ENCODE measurements around the gene FGD1.
"Not testable (repeated sequence)": the region's sequence is repeated elsewhere in the genome, so short reads cannot be mapped to it uniquely, and the experiment has no call there.

The FGD1 gene

GRCh38 chrX:54495814-54496516 lies at the start of gene FGD1:
TSS of gene FGD1 (minus strand) at chrX:54496234. CDS start at chrX:54495432, 802 bp downstream.
- Histone ChIP-seq H3K9ac (ENCODE audit: low read depth, low read length) (peak within 1 kb of the TSS; percentile 83), H3K36me3 (ENCODE audit: insufficient read depth, low read length) (no peaks in the 10 kb centered on the region), H3K9me3 (ENCODE audit: control insufficient read depth, insufficient read depth, low read length) (no peaks in the 10 kb centered on the region), H3K4me1 (ENCODE audit: insufficient read depth, low read length) (peaks cover 42% of the 10 kb centered on the region)

DNA sequence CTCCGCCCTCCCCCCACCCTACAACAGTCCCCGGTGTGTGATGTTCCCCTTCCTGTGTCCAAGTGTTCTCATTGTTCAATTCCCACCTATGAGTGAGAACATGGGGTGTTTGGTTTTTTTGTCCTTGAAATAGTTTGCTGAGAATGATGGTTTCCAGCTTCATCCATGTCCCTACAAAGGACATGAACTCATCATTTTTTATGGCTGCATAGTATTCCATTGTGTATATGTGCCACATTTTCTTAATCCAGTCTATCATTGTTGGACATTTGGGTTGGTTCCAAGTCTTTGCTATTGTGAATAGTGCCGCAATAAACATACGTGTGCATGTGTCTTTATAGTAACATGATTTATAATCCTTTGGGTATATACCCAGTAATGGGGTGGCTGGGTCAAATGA lies 46.2 kb upstream of the FGD1 start:
- H3K36me3 ChIP-seq (ENCODE audit: insufficient read depth, low read length): peaks cover 12% of the 10 kb centered on the region
- H3K4me1 ChIP-seq (ENCODE audit: insufficient read depth, low read length); H3K9ac ChIP-seq (ENCODE audit: low read depth, low read length); H3K9me3 ChIP-seq (ENCODE audit: control insufficient read depth, insufficient read depth, low read length): not testable (repeated sequence)

DNA sequence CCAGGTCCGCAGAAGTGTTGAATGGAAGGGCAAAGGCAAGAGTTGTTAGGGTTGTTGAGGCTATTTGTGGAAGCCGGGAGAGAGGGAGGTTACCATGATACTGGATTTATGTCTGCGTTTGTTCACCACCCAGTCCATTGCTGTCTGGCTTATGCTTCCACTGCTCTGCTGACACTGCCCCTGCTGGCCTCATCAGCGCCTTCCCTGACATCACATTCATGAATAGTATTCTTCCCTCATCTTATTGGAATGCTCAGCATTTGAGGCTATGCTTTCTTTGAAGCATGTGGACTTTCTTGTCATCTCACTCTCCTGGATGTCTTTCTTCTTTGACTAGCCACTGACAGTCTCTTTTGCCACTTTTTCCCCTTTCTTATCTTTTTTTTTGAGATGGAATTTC lies 44.3 kb upstream of the FGD1 start:
- peaks cover 12% of the 10 kb centered on the region for H3K36me3 ChIP-seq (ENCODE audit: insufficient read depth, low read length)
- H3K9ac ChIP-seq (ENCODE audit: low read depth, low read length): no peak overlapping the region
- peaks cover 4% of the 10 kb centered on the region for H3K4me1 ChIP-seq (ENCODE audit: insufficient read depth, low read length)
- no peaks in the 10 kb centered on the region for H3K9me3 ChIP-seq (ENCODE audit: control insufficient read depth, insufficient read depth, low read length)

DNA sequence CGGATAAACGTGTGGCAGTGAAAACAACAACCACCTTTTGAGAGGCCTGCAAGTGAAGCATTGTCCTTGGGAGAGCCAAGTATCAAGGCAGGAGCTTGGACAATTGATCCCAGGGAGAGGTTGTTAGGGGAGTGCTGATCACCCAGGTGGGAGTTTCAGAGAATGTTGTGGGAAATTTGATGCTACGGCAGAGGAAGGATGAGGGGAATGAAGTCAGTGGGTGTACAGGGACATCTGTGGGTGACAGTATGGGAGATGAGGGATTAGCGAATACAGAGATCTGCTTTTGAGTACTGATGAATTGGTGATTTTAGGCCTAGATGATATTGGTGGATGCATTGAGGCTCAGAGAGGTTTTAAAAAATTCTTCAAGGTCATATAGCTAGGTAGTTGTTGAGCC lies 38.2 kb upstream of the FGD1 start:
- H3K4me1 ChIP-seq (ENCODE audit: insufficient read depth, low read length): no peaks in the 10 kb centered on the region
- H3K9me3 ChIP-seq (ENCODE audit: control insufficient read depth, insufficient read depth, low read length): no peaks in the 10 kb centered on the region
- H3K9ac ChIP-seq (ENCODE audit: low read depth, low read length): no peak overlapping the region
- peaks cover 7% of the 10 kb centered on the region; the same call in 1 of the 2 replicates for H3K36me3 ChIP-seq (ENCODE audit: insufficient read depth, low read length)

GRCh38 chrX:54530357-54530900 lies 34.4 kb upstream of the FGD1 start:
- Histone ChIP-seq H3K9me3 (ENCODE audit: control insufficient read depth, insufficient read depth, low read length) (no peaks in the 10 kb centered on the region; the same call in 1 of the 2 replicates), H3K36me3 (ENCODE audit: insufficient read depth, low read length) (peaks cover 7% of the 10 kb centered on the region; the same call in 1 of the 2 replicates), H3K4me1 (ENCODE audit: insufficient read depth, low read length) (peaks cover 5% of the 10 kb centered on the region; the same call in 1 of the 2 replicates), H3K9ac (ENCODE audit: low read depth, low read length) (peak overlapping the region; percentile 85)

DNA sequence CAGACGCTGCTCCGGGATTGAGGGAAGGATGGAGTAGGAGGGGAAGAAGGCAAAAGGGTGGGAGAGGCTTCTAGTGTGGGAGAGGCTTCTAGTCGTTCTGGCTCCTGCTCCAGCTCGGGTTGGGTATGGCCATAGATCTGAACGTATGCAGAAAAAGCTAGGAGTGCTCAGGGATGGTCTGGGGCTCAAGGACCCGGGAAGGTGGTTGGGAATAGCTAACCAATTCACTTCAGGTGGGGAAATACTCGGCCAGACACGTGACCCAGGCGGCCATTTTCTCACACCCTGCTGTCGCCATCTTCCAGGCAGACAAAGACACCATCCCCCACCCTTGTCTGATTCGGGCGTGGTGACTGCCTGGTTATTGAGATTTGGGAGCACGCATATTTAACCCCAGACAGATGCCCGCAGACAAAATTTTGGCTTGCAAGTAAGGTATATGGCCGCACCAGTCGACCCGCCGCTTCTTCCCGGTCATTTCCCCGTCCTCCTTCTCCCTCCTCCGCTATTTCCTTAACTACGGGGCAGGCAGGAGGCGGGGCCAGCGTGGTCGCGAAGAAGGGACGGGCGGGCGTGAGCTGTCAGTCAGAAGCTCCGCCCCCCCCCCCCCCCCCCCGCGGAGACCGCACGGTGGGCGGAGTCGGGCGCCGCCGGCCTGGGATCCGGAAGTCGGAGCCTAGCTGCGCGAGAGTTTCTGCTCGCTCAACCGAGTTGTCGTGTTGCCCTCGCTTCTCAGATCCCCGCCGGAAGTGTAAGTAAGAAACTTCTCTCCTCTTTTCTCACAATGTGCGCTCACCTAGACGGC lies 33.7 kb upstream of the FGD1 start, which contains the start of gene GNL3L:
Gene GNL3L, plus strand, starts transcription at position 668 of the 805 bp plus-strand sequence. CDS start 2,348 bp downstream, outside the sequence.
- Histone ChIP-seq H3K9me3 (ENCODE audit: control insufficient read depth, insufficient read depth, low read length) (no peaks in the 10 kb centered on the region; the same call in 1 of the 2 replicates), H3K36me3 (ENCODE audit: insufficient read depth, low read length) (peaks cover 7% of the 10 kb centered on the region; the same call in 1 of the 2 replicates), H3K4me1 (ENCODE audit: insufficient read depth, low read length) (peaks cover 5% of the 10 kb centered on the region; the same call in 1 of the 2 replicates), H3K9ac (ENCODE audit: low read depth, low read length) (peak within 1 kb of the TSS; percentile 90)

DNA sequence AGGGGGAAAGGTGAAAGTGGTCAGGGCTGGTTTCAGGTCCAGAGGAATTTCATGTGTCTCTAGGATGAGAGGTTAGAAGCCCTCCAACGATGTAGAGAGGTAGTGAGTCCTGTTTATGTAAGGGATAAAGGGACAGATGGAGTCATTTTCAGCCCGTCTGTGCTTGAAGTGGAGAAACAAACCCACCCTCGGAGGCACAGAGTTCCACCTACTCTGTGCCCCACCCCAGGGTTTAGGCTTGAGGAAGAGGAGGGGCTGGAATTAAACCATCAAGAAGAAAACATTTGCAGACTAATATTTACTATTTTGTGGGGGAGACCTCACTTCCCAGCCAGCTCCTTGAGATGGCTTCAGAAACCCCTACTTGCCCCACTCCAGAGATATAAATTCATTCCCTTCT lies 33.1 kb upstream of the FGD1 start:
- no peaks in the 10 kb centered on the region; the same call in 1 of the 2 replicates for H3K9me3 ChIP-seq (ENCODE audit: control insufficient read depth, insufficient read depth, low read length)
- H3K4me1 ChIP-seq (ENCODE audit: insufficient read depth, low read length): peaks cover 5% of the 10 kb centered on the region; the same call in 1 of the 2 replicates
- H3K36me3 ChIP-seq (ENCODE audit: insufficient read depth, low read length): peaks cover under 1% of the 10 kb centered on the region; the same call in 1 of the 2 replicates
- peak overlapping the region; percentile 90 for H3K9ac ChIP-seq (ENCODE audit: low read depth, low read length)

- Histone ChIP-seq H3K9me3 (ENCODE audit: control insufficient read depth, insufficient read depth, low read length) (peaks cover 9% of the 10 kb centered on the region; the same call in 1 of the 2 replicates), H3K4me1 (ENCODE audit: insufficient read depth, low read length) (peaks cover 9% of the 10 kb centered on the region; the same call in 1 of the 2 replicates), H3K9ac (ENCODE audit: low read depth, low read length) (no peak overlapping the region), H3K36me3 (ENCODE audit: insufficient read depth, low read length) (no peaks in the 10 kb centered on the region)
Measured at GRCh38 chrX:54509400-54509799, 13.4 kb upstream of the FGD1 start.

DNA sequence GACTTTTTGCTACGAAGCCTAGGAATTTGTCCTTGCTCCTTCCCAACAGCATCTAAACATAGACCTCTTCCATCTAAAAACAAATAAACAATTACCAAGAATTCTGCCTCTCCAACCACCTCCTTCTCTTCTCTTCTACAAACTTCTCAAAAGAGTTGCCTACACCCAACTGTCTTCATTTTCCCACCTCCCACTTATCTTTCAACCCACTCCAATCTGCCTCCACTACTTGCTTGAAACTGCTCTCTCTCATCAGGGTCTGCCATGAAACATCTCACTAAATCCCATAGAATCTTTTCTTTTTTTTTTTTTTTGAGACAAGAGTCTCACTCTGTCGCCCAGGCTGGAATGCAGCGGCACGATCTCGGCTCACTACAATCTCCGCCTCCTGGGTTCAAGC lies 902 bp upstream of the FGD1 start:
- Histone ChIP-seq H3K9me3 (ENCODE audit: control insufficient read depth, insufficient read depth, low read length) (no peaks in the 10 kb centered on the region), H3K4me1 (ENCODE audit: insufficient read depth, low read length) (peaks cover 39% of the 10 kb centered on the region), H3K9ac (ENCODE audit: low read depth, low read length) (peak overlapping the region; percentile 83; the same call in 1 of the 2 replicates), H3K36me3 (ENCODE audit: insufficient read depth, low read length) (no peaks in the 10 kb centered on the region)

DNA sequence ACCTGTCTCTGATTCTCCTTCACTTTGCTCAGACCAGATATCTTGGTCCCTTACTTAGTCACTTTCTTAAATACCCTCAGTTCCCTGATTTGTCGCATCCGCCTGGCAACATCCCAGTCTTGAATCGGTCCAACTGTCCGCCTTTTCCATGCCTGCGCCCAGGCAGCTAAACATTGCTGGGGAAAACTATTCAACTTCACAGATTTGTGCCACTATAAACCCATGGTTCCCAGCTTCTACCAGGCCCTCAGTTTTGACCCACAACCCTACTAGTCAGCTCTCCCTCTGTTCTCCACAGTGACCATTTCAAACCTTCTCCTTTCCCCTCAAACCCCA lies 451 bp upstream of the FGD1 start:
- H3K4me1 ChIP-seq (ENCODE audit: insufficient read depth, low read length): peaks cover 39% of the 10 kb centered on the region
- no peaks in the 10 kb centered on the region for H3K9me3 ChIP-seq (ENCODE audit: control insufficient read depth, insufficient read depth, low read length)
- peak overlapping the region; percentile 83 for H3K9ac ChIP-seq (ENCODE audit: low read depth, low read length)

GRCh38 chrX:54494989-54495813 lies 833 bp downstream of the FGD1 start:
- H3K4me1 ChIP-seq (ENCODE audit: insufficient read depth, low read length): peaks cover 42% of the 10 kb centered on the region
- no peaks in the 10 kb centered on the region for H3K36me3 ChIP-seq (ENCODE audit: insufficient read depth, low read length)
- no peaks in the 10 kb centered on the region for H3K9me3 ChIP-seq (ENCODE audit: control insufficient read depth, insufficient read depth, low read length)
- H3K9ac ChIP-seq (ENCODE audit: low read depth, low read length): peak overlapping the region; percentile 83

More for the DNA sequence above, 451 bp upstream of the FGD1 start:
- no peaks in the 10 kb centered on the region for H3K36me3 ChIP-seq (ENCODE audit: insufficient read depth, low read length)

DNA sequence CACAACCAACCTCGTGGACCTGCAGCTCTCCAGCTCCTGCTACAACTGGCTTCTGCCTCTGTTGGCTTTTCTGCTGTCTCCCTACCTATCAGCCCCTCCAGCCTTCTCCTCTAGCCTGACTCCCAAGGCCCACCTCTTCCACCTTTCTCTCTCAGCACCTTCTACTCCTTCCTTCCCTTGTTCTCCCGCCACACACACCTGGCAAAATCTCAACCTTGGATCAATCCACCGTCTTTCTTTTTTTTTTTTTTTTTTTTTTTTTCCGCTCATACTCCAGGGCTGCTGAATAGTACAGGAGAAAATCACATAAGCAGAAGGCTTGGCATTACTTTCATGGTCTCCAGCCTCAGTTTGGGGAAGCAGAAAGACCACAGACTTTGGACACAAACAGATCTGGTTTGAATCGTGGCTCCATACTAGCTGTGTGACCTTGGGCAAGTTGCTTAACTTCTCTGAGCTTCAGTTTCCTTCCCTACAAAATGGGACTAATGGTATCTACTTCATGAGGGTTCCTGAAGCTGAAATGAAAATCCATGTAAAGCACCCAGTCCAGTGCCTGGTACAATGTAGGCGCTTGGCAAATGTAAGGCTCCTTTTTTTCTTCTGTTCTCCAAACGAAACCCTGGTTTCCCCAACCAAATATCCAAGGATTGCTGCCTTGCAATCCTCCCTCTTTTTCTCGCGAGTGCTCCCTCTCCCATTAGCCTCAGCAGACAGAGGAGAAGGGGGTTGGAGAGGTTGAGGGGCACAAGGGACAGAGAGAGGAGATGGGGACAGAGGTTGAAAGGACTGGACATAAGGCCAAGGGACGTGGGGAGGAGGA lies 1.7 kb downstream of the FGD1 start:
- H3K9me3 ChIP-seq (ENCODE audit: control insufficient read depth, insufficient read depth, low read length): no peaks in the 10 kb centered on the region
- H3K9ac ChIP-seq (ENCODE audit: low read depth, low read length): peak overlapping the region; percentile 83
- H3K36me3 ChIP-seq (ENCODE audit: insufficient read depth, low read length): no peaks in the 10 kb centered on the region
- peaks cover 42% of the 10 kb centered on the region for H3K4me1 ChIP-seq (ENCODE audit: insufficient read depth, low read length)

DNA sequence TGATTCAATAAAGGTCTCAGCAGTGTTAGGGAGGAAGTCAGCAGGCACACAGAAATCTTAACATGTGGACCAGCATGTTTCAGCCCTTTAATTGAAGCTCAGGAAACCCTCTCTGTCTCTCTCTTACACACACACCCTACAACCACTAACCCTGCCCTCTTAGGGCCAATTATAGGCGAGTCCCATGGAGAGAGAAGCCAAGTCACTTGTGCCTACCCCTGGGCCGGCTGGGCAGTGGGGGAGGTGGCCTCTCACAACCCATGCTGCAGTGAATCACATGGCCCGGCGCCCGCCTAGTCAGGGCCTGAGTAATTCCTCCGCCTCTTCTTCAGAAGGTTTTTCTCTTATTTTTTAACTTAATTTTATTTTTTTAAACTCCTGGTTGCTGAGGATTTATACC lies 3.7 kb downstream of the FGD1 start:
- Histone ChIP-seq H3K9me3 (ENCODE audit: control insufficient read depth, insufficient read depth, low read length) (no peaks in the 10 kb centered on the region), H3K4me1 (ENCODE audit: insufficient read depth, low read length) (peaks cover 29% of the 10 kb centered on the region; the same call in 1 of the 2 replicates), H3K36me3 (ENCODE audit: insufficient read depth, low read length) (no peaks in the 10 kb centered on the region), H3K9ac (ENCODE audit: low read depth, low read length) (no peak overlapping the region)
